Fibroblast of the aortic adventitia (primary cell): ENCODE results near the gene SMTN. TPM values are rescaled to one million over a fixed set of nuclear protein-coding genes. Genes with fewer than 3 reads are reported as not detected.

ENCODE experiments used
- DNase-seq: peaks from one replicate; pipeline ENCODE4 v3.0.0-alpha.2; 2010; ENCODE audit warnings: low read depth
- H3K4me3 ChIP-seq: 2 replicates; pipeline ENCODE4 v1.5.1; 2011; ENCODE audit warnings: low read depth, mild to moderate bottlenecking, control low read depth, low read length, moderate library complexity
- CTCF ChIP-seq: IDR thresholded peaks from 2 replicates; pipeline ENCODE4 v1.5.1; 2011; ENCODE audit warnings: mild to moderate bottlenecking, low read length, control low read depth, inconsistent platforms; ENCODE audit not compliant: insufficient read depth
- total RNA-seq: library from RNA; depleted of rRNA; stranded (reverse); fragments of >200 nt; gene quantifications from 2 replicates; pipeline ENCODE4 v1.2.3, GENCODE V29; 2012; ENCODE audit warnings: low replicate concordance

SMTN gene
- total RNA-seq, 1 donor, result 63.5 TPM

- no peak for TF ChIP-seq CTCF
- H3K4me3 ChIP-seq, result no peak overlapping the region
- DNase-seq, result no peak
Observed at GRCh38 chr22:31144223-31144622, 63.1 kb downstream of the SMTN start.

GRCh38 chr22:31148488-31148887 is 67.4 kb downstream of the SMTN start:
- no peak overlapping the region for H3K4me3 ChIP-seq
- peak; percentile 63 for DNase-seq
- no peak for TF ChIP-seq CTCF

- peak; percentile 86 for DNase-seq
- no peak overlapping the region for H3K4me3 ChIP-seq
- peak; percentile 99 for TF ChIP-seq CTCF
Observed at GRCh38 chr22:31148953-31149627, 68.0 kb downstream of the SMTN start.

GRCh38 chr22:31150615-31151014 is 69.5 kb downstream of the SMTN start:
- peak; percentile 41 for TF ChIP-seq CTCF

GRCh38 chr22:31151872-31152271 is 70.8 kb downstream of the SMTN start:
- no peak overlapping the region for H3K4me3 ChIP-seq
- no peak for TF ChIP-seq CTCF
- DNase-seq, result no peak

More at GRCh38 chr22:31150615-31151014, 69.5 kb downstream of the SMTN start:
- H3K4me3 ChIP-seq, result no peak overlapping the region
- no peak for DNase-seq

GRCh38 chr22:31153357-31153756 is 72.2 kb downstream of the SMTN start:
- DNase-seq, result no peak
- no peak overlapping the region for H3K4me3 ChIP-seq
- no peak for TF ChIP-seq CTCF

Other genes with a start within 250 kb of the SMTN start
- 17.7 and 36.3 TPM in 2 replicates for gene MORC2, start 112.5 kb upstream of the SMTN start, total RNA-seq
- gene TUG1, start 112.1 kb upstream of the SMTN start, total RNA-seq, result 67.3 and 88.2 TPM in 2 replicates
- 82.0 and 97.9 TPM in 2 replicates for gene SELENOM, start 26.2 kb downstream of the SMTN start, total RNA-seq
- gene INPP5J, start 41.6 kb downstream of the SMTN start, total RNA-seq, result under 0.01 and 0.41 TPM in 2 replicates
- 0.08 and 0.09 TPM in 2 replicates for gene PLA2G3, start 59.2 kb downstream of the SMTN start, total RNA-seq
- gene RNF185, start 78.9 kb downstream of the SMTN start, total RNA-seq, result 23.2 and 35.8 TPM in 2 replicates
- 10.0 and 51.5 TPM in 2 replicates for gene LIMK2, start 131.0 kb downstream of the SMTN start, total RNA-seq
- gene PIK3IP1, start 211.2 kb downstream of the SMTN start, total RNA-seq, result 13.2 and 191 TPM in 2 replicates